ENCODE results near the gene CASTOR1.

CASTOR1 gene

GRCh38 chr22:30262917-30263741, 26.2 kb downstream of the CASTOR1 start:
- DNase-seq: peak; percentile 93

- no peak for DNase-seq
Observed at GRCh38 chr22:30262112-30262511, 27.2 kb downstream of the CASTOR1 start.

DNA sequence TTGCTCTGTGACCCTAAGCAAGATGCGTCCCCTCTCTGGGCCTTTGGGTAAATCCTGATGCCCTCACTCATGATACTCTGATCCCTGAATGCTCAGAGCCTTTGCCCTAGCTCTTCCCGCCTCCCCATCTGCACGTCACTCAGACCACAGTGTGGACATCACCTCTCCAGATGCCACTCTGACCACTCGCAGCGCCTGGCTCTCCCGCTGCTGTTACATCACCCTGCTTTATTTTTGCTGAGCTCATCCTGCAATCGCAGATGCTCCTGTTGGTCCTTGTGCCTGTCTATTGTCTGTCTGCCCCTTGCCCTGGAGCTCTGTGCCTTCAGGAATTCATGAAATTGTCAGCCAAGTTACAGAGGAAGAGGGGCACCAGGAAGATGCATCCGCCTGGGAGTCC, 28.2 kb downstream of the CASTOR1 start:
- DNase-seq: no peak

DNA sequence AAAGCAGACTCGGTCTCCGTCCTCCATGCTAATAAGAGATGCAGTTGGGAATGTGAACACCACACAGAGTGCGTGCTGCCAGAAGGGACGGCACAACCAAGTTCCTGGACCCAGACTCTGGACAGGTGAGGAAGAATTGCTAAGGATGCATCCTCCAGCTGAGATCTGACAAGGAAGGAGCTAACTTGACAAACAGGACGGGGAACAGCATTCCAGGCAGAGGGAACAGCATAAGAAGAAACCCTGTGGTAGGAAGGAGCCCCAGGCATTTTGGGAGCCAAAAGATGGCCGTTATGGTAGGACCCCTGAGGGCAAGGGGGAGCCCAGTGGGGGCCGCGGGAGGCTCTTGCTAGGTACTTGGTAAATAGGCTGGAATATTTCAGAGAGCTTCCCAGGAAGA, 28.6 kb downstream of the CASTOR1 start:
- no peak for DNase-seq

GRCh38 chr22:30260276-30260675, 29.0 kb downstream of the CASTOR1 start:
- DNase-seq: no peak

- DNase-seq: no peak
Observed at GRCh38 chr22:30254314-30254713, 35.0 kb downstream of the CASTOR1 start.

DNA sequence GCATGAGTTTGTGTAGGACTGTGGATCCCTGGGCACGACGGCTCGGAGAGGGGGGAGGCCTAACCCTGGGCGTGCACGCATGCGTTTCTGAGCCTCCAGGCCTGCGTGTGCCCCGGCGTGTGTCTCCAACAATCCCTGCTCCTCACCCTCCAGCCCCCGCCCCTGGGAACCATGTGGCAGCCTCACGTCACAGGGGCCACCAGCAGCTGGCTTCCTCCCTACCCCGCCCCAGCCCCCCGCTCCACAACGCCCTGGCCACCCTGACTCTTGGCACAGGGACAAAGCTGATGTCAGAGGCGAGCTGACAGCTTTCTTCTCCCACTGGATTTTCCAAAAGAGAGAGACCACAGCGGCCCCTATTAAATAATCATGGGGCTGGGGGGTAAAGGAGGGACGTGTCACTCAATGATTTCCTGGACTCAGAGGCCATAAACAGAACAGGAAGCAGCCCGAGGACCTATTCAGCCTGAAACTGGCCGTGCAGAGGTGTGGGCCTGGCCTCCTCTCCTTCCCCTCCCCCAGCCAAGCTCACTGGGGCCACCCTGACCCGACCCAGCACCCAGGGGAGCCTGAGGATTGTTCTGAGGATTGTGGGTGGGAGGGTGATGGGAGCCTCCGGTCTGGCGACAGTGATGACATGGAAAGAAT, 36.0 kb downstream of the CASTOR1 start:
- no peak for DNase-seq

- DNase-seq: no peak
Observed at GRCh38 chr22:30252411-30253204, 36.7 kb downstream of the CASTOR1 start.

DNA sequence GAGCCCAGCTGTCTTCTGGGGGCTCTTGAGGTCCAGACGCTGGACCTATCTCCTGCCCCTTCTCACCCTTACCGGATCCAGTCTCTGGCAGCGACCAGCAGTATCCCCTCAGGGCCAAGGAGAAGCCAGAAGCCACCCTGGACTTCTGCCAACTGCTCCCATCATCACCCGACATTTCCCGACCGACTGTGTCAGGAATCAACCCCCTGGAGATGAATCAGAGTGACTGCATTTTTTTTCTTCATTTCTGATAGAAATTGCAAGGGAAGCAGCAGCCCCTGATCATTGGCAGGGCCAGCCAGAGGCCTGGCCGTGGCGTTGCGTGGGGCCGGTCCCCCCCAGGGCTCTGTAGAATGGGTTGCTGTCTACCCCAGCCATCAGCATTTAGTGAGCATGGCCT, 37.6 kb downstream of the CASTOR1 start:
- DNase-seq: no peak

GRCh38 chr22:30250661-30251267, 38.5 kb downstream of the CASTOR1 start:
- no peak for DNase-seq

GRCh38 chr22:30250039-30250565, 39.2 kb downstream of the CASTOR1 start:
- no peak for DNase-seq

- no peak for DNase-seq
Observed at GRCh38 chr22:30249049-30250038, 40.0 kb downstream of the CASTOR1 start.

GRCh38 chr22:30248484-30248883, 40.8 kb downstream of the CASTOR1 start:
- no peak for DNase-seq

DNA sequence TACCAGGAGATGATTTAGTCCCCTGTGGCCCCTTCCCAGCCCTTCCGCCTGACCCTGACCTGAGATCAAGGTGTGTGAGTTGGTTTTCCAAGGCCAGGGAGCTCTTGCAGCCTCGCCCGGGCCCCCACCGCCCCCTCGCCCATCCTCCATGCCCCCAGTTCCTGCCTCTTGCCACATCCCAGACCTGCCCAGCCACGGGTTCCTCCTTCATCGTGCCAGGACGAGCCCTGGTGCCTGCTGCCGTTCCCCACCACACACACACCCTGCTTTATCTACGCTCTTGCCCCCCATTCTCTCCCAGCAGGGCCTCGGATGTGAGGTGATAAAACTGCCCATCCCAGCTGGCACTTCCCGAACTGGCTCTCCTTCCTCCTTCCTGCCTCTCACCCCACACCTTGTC, 41.3 kb downstream of the CASTOR1 start:
- no peak for DNase-seq

DNA sequence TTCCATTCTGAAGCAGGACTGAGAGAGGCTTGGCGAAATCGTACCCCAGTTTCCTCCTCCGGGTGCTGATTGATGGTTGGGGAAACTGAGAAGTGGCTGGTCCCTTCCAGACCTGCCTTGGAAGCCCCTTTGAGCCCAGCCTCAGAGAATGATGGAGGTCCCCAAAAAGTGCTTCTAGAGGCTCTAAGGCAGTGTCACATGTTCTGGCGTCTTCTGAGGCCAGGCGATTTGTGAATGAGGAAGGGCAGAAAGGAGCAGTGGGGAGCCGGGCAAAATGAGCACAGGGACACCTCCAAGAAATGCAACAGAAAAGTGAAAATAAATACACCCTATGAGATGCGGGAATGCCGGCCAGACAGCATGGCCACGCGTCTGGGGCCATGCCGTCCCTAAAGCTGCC, 41.7 kb downstream of the CASTOR1 start:
- DNase-seq: no peak

DNA sequence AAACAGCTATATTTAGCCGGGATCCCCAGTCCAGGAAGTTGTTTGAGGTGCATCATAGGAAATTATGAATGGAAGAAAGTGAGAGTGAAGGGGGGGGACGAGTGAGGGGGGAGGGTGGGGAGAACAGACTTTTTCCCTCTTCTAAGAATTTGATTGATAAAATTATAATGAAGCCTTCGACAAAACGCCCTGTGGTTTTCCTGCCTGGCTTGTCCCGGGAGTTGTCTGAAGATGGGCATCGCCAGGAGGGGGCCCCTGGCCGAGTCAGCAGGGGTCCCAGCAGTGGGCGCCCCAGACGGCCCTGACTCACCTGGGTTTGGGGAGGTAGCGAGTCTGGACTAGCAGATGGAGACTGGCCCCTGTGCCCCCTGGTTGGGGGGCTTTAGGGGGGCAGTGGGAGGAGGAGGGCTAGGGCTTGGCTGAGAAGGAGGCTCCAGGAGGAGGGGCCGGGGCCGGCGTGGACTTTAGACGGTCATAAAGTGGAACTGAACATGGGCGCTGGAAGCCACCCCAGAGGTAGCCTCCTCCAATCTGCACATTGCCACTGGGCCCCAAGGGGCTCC, 42.4 kb downstream of the CASTOR1 start:
- DNase-seq: no peak

DNA sequence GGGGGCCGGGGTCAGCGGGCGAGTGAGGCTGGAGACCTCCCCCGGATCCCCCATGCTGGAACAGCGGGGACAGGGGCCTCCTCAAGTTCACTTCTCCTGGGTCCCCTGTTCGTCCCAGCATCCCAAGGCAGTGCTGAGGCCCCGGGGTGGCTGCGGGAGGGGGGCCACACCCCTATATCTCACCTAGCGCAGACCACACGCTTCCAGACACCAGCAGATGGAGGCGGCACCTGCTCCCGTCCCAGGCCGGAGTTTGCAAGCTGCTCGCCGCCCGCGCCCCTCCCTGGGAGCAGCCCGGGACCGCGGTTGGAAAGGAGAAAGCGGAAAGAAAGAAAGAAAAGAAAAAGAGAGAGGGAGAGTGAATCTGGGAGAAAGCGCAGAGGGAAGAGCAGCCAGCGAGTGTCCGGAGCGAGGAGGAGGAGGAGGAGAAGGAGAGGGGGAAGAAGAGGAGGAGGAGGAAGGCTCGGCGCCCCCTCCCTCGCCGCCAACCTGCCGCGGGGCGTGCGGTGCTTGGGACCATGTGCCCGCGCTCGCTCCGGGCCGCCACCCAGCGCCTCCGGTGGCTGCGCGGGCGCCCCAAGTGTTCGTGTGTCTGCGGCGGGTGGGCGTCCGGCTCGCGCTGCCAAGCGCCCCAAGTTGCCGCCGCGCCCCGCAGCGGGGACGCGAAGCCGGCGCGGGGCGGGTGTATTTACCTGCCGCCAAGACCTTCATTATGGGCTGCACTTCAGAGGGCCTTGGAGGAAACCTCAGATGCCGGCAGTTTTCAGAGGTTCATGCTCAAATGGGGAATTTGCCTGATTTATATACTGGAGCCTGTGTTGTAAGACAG, 43.1 kb downstream of the CASTOR1 start, which contains the start of gene LIF:
Gene LIF (minus strand): TSS at position 775 of the 829 bp plus-strand sequence. CDS start 64 bp downstream, at position 711.
- DNase-seq: peak; percentile 84

DNA sequence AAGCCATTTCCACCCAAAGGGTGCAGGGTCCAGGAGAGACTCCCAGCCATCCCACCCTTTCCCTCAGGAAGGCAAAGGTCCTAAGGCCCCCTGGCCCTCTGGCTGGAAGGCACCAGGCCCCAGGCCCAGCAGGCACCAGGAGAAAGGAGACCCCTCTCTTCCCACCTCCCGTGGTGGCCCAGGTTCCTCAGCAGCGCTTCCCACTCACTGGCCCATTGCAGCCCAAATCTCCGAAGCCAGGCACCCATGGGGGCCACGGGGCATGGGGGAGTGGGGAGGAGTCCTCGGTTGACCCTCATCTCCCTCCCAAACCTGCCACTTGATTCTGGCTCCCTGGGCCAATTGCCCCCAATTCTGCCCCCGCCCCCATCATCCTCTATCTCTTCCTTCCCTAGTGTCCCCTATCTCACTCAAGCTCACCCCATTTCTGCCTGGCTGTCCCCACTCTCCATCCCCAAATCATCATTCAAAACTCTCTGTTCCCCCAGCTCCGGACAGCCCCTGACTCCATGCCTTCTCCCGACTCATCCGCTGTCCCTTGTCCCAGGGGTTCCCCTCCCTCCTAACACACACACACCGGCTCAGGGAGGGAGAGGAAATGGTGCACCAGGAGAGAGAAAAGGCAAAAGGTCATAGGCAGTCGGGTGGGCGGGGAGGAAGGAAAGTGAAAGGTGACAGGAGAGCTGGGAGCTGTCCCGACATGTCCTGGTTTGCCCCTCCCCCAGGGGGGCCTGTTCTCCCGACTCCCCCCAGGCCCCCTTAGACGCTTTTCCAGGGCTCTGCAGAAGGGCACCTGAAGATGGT, 43.9 kb downstream of the CASTOR1 start:
- DNase-seq: no peak

DNA sequence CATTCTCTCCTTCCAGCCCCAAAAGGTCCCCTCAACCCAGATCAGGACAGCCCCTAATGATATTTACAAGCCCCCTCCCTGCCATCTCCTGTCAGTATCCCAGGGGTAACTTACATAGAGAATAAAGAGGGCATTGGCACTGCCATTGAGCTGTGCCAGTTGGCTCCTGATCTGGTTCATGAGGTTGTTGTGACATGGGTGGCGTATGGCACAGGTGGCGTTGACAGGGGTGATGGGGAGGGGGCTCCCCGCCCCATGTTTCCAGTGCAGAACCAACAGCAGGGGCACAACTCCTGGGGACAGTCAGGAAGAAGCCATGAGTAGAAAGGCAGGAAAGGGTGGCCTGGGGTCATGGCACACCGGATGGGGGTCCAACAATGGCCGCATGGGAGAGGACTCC, 44.7 kb downstream of the CASTOR1 start:
- no peak for DNase-seq
